Effector memory CD8-positive, alpha-beta T cell (primary cell): ENCODE results near the gene PRDM15.

Source experiments
- ATAC-seq: fragments of 150-1000 bp; cut with Tn5 transposase; replicated peaks from 2 replicates; pipeline ENCODE4 v1.10.0; 2021; ENCODE audit warnings: mild to moderate bottlenecking, moderate library complexity
- DNase-seq, 3 experiments: peaks; one replicate each; pipeline ENCODE4 v3.0.0; 2021
- H3K27ac Mint-ChIP-seq, 2 donors: one replicate each; pipeline ENCODE4 v1.8.0; 2022; ENCODE audit warnings: mild to moderate bottlenecking in 2 of 2, mixed read lengths in 2 of 2, moderate library complexity in 2 of 2
- H3K27me3 Mint-ChIP-seq, 2 donors: one replicate each; pipeline ENCODE4 v1.8.0; 2022; ENCODE audit warnings: mixed read lengths in 2 of 2
- H3K36me3 Mint-ChIP-seq: one replicate; pipeline ENCODE4 v1.8.0; 2022; ENCODE audit warnings: mild to moderate bottlenecking, moderate library complexity, mixed read lengths; ENCODE audit not compliant: insufficient read depth
- H3K4me1 Mint-ChIP-seq, 2 donors: one replicate each; pipeline ENCODE4 v1.8.0; 2022; ENCODE audit warnings: low read depth in 2 of 2, mixed read lengths in 2 of 2
- H3K4me3 Mint-ChIP-seq, 2 donors: one replicate each; pipeline ENCODE4 v1.8.0; 2022; ENCODE audit warnings: mild to moderate bottlenecking in 2 of 2, mixed read lengths in 2 of 2, moderate library complexity in 2 of 2
- H3K9me3 Mint-ChIP-seq, 2 donors: one replicate each; pipeline ENCODE4 v1.8.0; 2022; ENCODE audit warnings: mixed read lengths in 2 of 2

The PRDM15 gene

GRCh38 chr21:41809891-41810596 lies 69.1 kb downstream of the PRDM15 start:
- Mint-ChIP-seq H3K27ac (no peak overlapping the region), H3K36me3 (peaks cover 13% of the 10 kb centered on the region), H3K4me3 (no peak overlapping the region), H3K9me3 (peaks cover 7 to 10% of the 10 kb centered on the region in 2 donors), H3K4me1 (peaks cover 1 to 5% of the 10 kb centered on the region in 2 donors), H3K27me3 (no peaks in the 10 kb centered on the region)
- no peak for DNase-seq
- no peak for ATAC-seq

- no peak overlapping the region for H3K27ac Mint-ChIP-seq
- H3K4me1 Mint-ChIP-seq = peaks cover 1 to 5% of the 10 kb centered on the region in 2 donors
- peaks cover 19% of the 10 kb centered on the region for H3K36me3 Mint-ChIP-seq
- no peak overlapping the region for H3K4me3 Mint-ChIP-seq
- DNase-seq (no peak), ATAC-seq (no peak)
- no peaks in the 10 kb centered on the region for H3K27me3 Mint-ChIP-seq
- peaks cover 7 to 10% of the 10 kb centered on the region in 2 donors for H3K9me3 Mint-ChIP-seq
Measured at GRCh38 chr21:41808846-41809245, 70.3 kb downstream of the PRDM15 start.

GRCh38 chr21:41808094-41808493 lies 71.0 kb downstream of the PRDM15 start:
- Mint-ChIP-seq H3K9me3 (peaks cover 7 to 10% of the 10 kb centered on the region in 2 donors), H3K4me3 (no peak overlapping the region), H3K27me3 (no peaks in the 10 kb centered on the region), H3K4me1 (peaks cover 1 to 5% of the 10 kb centered on the region in 2 donors), H3K27ac (no peak overlapping the region), H3K36me3 (peaks cover 19% of the 10 kb centered on the region)
- DNase-seq (no peak), ATAC-seq (no peak)

- peak overlapping the region; percentile 49 to 61 for H3K27ac Mint-ChIP-seq
- peaks cover 18% of the 10 kb centered on the region for H3K36me3 Mint-ChIP-seq
- H3K4me3 Mint-ChIP-seq = no peak overlapping the region
- H3K27me3 Mint-ChIP-seq = no peaks in the 10 kb centered on the region
- H3K4me1 Mint-ChIP-seq = peaks cover 1 to 5% of the 10 kb centered on the region in 2 donors
- H3K9me3 Mint-ChIP-seq = peaks cover 7 to 10% of the 10 kb centered on the region in 2 donors
- no peak for DNase-seq
- ATAC-seq = no peak
Measured at GRCh38 chr21:41806773-41807172, 72.4 kb downstream of the PRDM15 start.

GRCh38 chr21:41805643-41806042 lies 73.5 kb downstream of the PRDM15 start:
- peaks cover 7 to 10% of the 10 kb centered on the region in 2 donors for H3K9me3 Mint-ChIP-seq
- H3K4me3 Mint-ChIP-seq = no peak overlapping the region
- no peaks in the 10 kb centered on the region for H3K27me3 Mint-ChIP-seq
- H3K4me1 Mint-ChIP-seq = peaks cover 1 to 5% of the 10 kb centered on the region in 2 donors
- DNase-seq = no peak
- peaks cover 21% of the 10 kb centered on the region for H3K36me3 Mint-ChIP-seq
- no peak overlapping the region for H3K27ac Mint-ChIP-seq
- no peak for ATAC-seq

GRCh38 chr21:41805038-41805437 lies 74.1 kb downstream of the PRDM15 start:
- DNase-seq (no peak), ATAC-seq (no peak)
- H3K27me3 Mint-ChIP-seq = no peaks in the 10 kb centered on the region
- H3K27ac Mint-ChIP-seq = no peak overlapping the region
- peaks cover 27% of the 10 kb centered on the region for H3K36me3 Mint-ChIP-seq
- peaks cover 7 to 10% of the 10 kb centered on the region in 2 donors for H3K9me3 Mint-ChIP-seq
- H3K4me1 Mint-ChIP-seq = peaks cover 1 to 5% of the 10 kb centered on the region in 2 donors
- no peak overlapping the region for H3K4me3 Mint-ChIP-seq

- Mint-ChIP-seq H3K4me1 (peaks cover 1 to 5% of the 10 kb centered on the region in 2 donors), H3K9me3 (peaks cover 7 to 10% of the 10 kb centered on the region in 2 donors), H3K36me3 (peaks cover 29% of the 10 kb centered on the region), H3K27me3 (no peaks in the 10 kb centered on the region), H3K27ac (no peak overlapping the region), H3K4me3 (no peak overlapping the region)
- DNase-seq = no peak
- no peak for ATAC-seq
Measured at GRCh38 chr21:41804381-41804780, 74.8 kb downstream of the PRDM15 start.

GRCh38 chr21:41803316-41803715 lies 75.8 kb downstream of the PRDM15 start:
- H3K4me3 Mint-ChIP-seq = no peak overlapping the region
- H3K4me1 Mint-ChIP-seq = peaks cover 1 to 5% of the 10 kb centered on the region in 2 donors

GRCh38 chr21:41802684-41803083 lies 76.5 kb downstream of the PRDM15 start:
- DNase-seq = no peak
- no peak for ATAC-seq
- Mint-ChIP-seq H3K4me3 (no peak overlapping the region), H3K36me3 (peaks cover 27% of the 10 kb centered on the region), H3K27ac (no peak overlapping the region), H3K9me3 (peaks cover 7 to 10% of the 10 kb centered on the region in 2 donors), H3K27me3 (no peaks in the 10 kb centered on the region), H3K4me1 (peaks cover 1 to 5% of the 10 kb centered on the region in 2 donors)

More at GRCh38 chr21:41803316-41803715, 75.8 kb downstream of the PRDM15 start:
- Mint-ChIP-seq H3K36me3 (peaks cover 25% of the 10 kb centered on the region), H3K27ac (no peak overlapping the region), H3K27me3 (no peaks in the 10 kb centered on the region), H3K9me3 (peaks cover 7 to 10% of the 10 kb centered on the region in 2 donors)
- DNase-seq (no peak), ATAC-seq (no peak)

GRCh38 chr21:41802198-41802584 lies 77.0 kb downstream of the PRDM15 start:
- Mint-ChIP-seq H3K9me3 (peaks cover 7 to 9% of the 10 kb centered on the region in 2 donors), H3K4me3 (no peak overlapping the region), H3K27me3 (no peaks in the 10 kb centered on the region), H3K36me3 (peaks cover 28% of the 10 kb centered on the region), H3K27ac (no peak overlapping the region), H3K4me1 (peaks cover 1 to 5% of the 10 kb centered on the region in 2 donors)
- ATAC-seq = no peak
- no peak for DNase-seq

- H3K36me3 Mint-ChIP-seq = peaks cover 25% of the 10 kb centered on the region
- no peak for ATAC-seq
Measured at GRCh38 chr21:41801321-41802197, 77.6 kb downstream of the PRDM15 start.

GRCh38 chr21:41800425-41801320 lies 78.5 kb downstream of the PRDM15 start:
- Mint-ChIP-seq H3K4me3 (no peak overlapping the region), H3K4me1 (no peaks in the 10 kb centered on the region), H3K27me3 (no peaks in the 10 kb centered on the region), H3K9me3 (no peaks in the 10 kb centered on the region), H3K27ac (no peak overlapping the region), H3K36me3 (peaks cover 25% of the 10 kb centered on the region)
- ATAC-seq (no peak), DNase-seq (no peak)

More at GRCh38 chr21:41801321-41802197, 77.6 kb downstream of the PRDM15 start:
- no peaks in the 10 kb centered on the region for H3K27me3 Mint-ChIP-seq
- no peak overlapping the region for H3K27ac Mint-ChIP-seq
- peaks cover 3% of the 10 kb centered on the region in 2 donors for H3K9me3 Mint-ChIP-seq
- H3K4me3 Mint-ChIP-seq = no peak overlapping the region
- H3K4me1 Mint-ChIP-seq = peaks cover 0 to 1% of the 10 kb centered on the region in 2 donors
- no peak for DNase-seq

GRCh38 chr21:41799763-41800162 lies 79.4 kb downstream of the PRDM15 start:
- peaks cover 0 to 1% of the 10 kb centered on the region in 2 donors for H3K4me1 Mint-ChIP-seq
- peaks cover 30% of the 10 kb centered on the region for H3K36me3 Mint-ChIP-seq
- H3K27ac Mint-ChIP-seq = no peak overlapping the region
- DNase-seq = no peak
- no peak overlapping the region for H3K4me3 Mint-ChIP-seq
- ATAC-seq = no peak
- H3K9me3 Mint-ChIP-seq = no peaks in the 10 kb centered on the region
- peaks cover under 1 to 7% of the 10 kb centered on the region in 2 donors for H3K27me3 Mint-ChIP-seq
